HG03558 (cell line): Measurements from ENCODE around the gene CDH4.

Experiments used
- ATAC-seq: cut with Tn5 transposase; IDR thresholded peaks from one replicate; pipeline ENCODE4 v1.9.1; 2021; ENCODE audit warnings: moderate number of reproducible peaks; ENCODE audit not compliant: unreplicated experiment; ENCODE audit errors: extremely low read depth

Gene CDH4

DNA sequence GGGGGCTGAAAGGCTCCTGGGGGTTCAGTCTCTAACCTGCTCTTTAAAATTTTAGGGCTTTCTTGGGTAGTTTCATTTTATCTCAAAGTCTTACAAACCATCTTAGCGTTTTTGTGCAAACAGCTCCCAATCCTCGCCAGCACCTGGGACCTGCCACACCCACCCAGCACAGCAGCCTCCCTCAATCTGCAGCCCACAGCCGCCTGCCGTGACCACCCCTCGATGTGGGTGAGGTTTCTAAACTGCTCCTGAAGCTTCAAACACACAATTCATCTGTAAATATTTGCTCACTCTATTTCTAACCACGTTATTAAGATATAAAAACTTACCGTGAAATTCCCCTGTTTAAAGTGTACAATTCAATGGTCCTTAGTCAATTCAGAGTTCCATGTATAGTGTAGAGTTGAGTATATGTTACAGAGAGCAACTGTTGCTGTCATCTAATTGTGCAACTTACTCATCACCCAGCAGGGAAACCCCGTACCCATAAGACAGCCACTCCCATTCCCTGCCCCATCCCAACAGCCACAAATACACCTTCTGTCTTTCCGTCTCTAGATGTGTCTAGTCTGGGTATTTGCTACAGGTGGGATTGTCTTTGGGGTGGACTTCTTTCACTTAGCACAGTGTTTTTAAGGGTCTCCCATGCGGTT, 432.6 kb downstream of the CDH4 start:
- ATAC-seq: no peak

DNA sequence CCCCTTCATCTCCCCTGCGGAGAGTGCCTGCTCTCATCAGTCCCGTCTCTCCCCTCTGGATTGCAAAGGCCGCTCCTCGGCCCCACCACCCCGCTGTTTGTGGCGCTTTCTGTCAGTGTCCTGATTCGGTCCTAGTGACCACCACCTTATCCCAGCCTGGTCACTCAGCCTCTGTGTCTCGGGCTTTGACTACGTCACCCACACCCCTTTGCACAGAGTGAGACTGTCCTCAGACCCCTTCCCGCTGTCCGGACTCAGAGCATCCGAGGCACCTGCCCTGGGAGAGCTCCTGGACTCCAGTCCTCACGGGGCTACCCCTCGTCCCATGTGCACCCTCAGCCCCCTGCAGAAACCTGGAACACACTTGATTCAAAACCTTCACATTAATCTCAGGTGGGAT, 433.4 kb downstream of the CDH4 start:
- no peak for ATAC-seq

DNA sequence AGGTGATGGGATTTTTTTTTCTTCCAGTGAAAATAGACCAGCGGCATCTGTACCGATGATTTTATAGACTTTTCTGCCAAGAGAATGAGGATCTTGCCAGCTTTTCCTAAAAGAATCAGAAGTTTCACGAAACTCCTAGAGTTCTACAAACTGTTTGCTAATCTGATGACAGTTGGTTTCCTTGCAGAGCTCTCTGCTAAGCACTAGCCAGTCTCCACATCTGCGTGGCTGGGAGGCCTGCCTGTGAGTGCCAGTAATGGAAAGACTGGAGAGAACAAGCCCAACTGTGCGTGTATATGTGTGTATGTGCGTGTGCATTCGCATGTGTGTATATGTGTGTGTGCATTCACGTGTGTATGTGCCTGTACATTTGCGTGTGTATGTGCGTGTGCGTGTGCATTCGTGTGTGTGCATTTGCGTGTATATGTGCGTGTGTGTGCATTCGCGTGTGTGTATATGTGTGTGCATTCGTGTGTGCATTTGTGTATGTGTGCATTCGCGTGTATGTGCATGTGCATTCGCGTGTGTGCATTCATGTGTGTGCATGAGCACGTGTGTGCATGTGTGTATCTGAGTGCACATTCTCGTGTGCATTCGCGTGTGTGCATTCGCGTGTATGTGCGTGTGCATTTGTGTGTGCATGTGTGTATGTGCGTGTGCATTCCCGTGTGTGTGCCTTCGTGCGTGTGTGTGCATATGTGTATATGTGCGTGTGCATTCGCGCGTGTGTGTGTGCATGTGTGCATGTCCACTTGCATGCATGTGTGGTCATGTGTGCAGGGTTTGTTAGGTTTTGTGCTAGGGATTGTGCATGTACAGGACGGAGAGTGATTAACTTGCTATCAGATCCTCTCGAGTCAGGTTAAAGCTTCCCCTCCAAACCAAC, 434.2 kb downstream of the CDH4 start:
- no peak for ATAC-seq

DNA sequence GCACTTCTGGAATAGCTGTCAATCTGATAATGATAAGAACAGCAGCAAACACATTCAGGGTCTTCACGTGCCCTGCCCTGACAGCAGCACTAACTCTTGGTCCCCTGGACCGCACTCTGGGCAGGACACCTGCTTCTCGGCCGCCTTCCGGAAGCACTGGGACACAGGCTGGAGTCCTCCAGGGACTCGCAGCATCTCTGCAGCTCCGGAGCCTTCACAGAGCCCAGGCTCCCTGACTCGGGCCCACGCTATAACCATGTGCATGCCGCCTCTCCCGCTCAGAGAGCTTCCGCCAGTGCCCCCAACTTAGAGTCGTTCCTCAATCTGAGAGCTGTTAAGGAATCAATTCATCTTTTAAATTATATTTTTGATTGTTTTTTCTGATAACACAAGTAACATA, 436.4 kb downstream of the CDH4 start:
- ATAC-seq: no peak

DNA sequence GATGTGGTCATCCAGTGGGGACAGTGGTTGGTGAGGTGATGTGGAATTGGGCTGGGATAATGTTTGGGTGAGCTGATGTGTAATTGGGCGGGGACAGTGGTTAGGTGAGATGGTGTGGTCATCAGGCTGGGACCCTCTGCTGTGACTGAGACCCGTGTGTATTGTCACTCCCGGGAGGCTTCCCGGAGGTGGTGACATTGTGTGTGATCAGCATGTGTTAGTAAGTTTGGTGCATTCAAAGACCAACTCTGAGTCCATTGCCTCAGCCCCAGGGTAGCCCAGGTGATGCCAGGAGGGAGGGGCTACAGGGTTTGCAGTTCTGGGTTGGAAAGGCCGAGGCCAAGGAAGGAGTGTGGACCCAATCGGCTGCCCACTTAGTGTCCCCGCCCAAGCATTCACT, 438.1 kb downstream of the CDH4 start:
- no peak for ATAC-seq

DNA sequence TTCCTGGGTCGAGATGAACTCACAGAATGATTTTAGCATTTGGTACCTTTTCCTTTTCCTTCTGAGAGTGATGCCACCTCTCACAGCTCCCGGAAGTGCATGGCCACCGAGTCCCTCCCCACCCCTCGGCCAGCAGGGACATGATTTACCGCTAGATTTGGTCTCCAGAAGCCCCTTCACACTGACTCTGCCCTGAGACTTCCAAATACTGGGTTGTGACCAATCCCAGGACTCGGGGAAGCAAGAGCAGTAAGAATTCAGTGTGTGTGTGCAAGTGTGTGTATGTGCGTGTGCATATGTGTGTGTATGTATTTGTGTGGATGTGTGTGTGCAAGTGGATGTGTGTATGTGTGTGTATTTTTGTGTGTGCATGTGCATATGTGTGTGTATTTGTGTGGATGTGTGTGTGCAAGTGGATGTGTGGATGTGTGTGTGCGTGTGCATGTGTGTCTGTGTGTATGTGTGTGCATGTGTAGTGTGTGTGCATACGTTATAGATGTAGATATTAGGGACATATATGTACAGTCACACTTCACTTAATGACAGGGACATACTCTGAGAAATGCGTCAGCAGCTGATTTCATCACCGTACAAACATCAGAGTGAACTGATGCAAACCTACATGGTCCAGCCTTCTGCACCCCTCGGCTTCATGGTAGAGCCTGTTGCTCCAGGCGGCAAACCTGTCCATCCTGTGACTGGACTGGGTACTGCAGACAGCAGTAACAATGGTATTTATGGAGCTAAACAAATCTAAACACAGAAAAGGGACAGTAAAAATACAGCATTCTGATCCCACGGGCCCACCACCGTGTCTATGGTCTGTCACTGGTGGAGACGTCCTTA, 439.2 kb downstream of the CDH4 start:
- ATAC-seq: no peak

DNA sequence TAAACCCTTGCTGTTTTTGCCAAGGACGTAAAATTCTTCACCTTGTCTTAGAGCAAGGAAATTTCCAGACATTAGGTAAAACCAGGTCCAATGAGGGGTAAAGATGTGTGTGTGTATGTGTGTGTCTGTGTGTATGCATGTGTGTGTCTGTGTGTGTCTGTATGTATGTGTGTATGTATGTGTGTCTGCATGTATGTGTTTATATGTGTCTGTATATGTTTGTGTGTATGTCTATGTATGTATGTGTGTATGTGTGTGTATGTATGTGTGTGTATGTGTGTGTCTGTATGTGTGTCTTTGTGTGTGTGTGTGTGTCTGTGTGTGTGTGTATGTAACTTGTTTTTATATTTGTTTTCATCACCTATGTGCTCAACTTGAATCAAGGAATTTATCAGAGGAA, 439.9 kb downstream of the CDH4 start:
- no peak for ATAC-seq

DNA sequence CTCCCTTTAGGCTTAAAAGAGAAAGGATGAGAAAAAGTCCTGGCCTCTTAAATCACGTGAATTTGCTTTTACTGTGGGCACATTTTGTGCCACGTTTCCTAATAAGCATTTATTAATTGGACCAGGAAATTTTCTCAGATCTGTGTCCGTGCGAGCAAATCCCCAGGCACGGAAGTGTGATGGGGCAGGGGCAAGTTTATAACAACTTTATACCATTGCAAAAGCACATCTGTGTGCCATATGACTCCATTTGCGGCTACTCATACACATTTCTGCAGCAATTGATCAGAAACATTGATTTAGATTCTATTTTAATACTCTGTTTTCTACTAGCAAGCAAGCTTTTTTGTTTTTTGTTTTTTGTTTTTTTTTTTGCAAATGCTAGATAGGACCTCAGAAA, 440.4 kb downstream of the CDH4 start:
- no peak for ATAC-seq

DNA sequence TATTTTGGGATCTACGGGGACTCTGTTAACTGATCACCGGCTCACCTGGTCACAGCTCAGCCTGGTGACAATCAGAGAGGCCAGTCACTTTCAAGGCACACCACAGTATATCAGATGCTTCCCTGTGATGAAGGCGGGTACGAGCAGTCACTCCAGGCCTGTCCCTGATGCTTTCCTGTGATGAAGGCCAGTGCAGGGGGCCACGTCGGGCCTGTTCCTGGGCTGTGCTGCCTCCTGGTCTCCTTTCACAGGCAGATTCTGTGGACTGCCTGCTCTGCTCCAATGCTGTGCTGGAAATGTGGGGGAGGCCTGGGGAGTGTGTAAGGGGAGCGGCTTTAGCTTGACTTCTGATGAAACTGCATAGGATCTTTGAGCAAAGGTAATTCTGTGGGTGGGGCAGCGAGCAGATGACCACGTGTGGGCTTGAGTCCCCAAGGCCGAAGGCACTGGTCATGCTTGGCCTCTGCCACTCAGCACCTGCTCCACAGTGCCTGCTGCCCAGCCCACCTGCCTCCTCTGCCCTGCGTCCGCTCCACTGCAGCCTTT, 441.1 kb downstream of the CDH4 start:
- ATAC-seq: no peak

DNA sequence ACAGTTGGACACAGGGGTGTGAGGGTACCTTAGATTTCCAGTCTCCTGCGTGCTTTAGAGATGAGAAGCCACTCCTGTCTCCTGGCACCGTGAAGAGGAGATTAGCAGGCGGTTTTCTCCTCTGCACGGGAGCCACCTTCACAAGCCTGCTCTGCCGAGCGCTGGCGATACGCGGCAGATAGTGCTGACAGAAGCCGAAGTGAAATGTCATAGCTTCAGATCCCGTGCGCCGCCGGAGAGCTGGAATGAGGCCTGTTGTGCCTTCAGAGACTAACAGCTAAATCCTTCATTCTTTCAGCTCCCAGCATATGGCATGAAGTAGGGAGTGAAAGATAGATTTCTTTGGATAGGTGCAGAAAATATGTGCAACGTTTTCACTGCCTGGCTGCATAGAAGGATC, 442.6 kb downstream of the CDH4 start:
- no peak for ATAC-seq

DNA sequence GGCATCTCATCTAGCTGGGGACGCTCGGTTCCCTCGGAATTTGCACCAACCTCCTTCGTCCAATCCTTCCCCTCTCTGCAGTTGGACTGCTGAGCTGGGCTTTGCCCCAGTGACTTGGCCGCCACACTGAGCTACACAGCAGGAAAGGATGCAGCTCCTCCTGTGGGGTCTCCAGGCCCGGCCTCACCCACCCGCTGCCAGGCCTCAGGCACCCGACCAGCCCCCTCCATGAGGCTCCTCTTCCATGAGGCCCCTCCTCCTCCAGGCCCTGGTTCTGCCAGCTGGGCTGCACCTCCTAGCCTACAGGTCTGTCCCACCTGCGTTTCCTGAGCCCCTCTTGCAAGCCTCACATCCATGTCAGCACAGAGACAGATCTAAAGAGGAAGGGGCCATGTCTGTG, 443.7 kb downstream of the CDH4 start:
- ATAC-seq: no peak

DNA sequence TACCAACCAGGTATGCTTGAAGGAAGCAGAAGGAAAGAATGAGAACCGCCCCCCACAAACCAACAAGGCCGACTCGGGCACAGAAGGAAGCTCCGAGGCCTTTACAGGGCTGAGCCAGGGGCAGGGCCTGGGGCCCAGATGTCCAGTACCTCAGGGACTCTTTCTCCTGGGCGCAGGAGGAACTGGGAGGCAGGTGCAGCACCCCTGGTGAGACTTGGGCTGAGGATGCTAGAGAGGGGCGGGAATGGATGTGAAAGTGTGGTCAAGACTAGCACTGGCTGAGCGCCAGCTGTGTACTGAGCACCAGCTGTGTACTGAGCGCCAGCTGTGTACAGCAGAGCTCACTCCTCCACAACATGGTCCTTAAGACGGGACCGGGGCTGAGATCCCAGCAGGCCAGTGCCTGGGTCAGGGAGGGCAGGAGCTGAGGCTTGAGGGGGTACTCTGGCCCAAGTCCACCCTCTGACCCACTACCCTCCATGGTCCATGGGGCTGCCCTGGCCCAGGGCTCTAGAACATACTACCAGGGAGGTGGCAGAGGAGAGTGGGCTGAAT, 444.2 kb downstream of the CDH4 start:
- ATAC-seq: no peak

DNA sequence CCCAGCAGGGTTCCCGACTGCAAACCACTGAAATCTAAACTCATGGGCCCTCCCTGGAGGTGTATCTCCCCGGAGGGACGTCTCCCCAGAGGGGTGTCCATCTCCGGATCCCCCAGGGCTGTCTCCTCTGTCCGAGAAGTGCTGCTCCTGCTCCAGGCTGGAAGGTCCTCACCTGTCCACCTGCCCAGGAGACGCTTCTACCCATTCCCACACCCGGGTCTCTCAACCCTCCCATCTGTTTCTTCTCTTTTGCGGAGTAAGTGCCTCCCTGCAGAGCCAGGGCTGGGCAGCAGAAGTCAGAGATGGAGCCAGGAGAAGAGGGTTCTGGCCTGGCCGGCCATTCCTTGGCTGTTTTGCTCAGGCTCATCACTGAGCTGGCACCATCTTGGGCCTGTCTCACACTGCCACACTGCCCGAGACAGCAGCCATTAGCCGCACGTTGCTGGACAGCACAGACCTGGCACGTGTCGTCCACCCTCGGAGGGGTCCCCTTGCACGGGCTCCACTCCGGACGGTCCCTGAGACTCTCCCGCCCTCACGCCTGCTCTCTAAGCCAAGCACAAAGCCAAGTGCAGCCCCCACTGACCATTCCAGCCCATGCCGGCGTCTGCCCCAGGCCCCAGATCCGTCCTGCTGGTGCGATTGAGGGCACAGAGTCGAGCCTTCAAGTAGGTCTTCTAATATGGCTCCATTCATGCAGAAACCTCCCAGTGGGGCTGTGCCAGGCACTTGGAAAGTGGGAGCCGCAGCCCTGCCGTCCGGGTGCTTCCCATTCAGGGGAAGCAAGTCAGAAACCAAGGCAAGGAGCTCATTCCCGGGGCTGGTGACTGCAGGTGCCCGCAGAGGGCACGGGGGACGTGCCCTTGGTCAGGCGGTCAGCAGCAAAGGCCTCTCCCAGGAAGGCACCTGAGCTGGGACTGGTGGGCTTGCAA, 445.9 kb downstream of the CDH4 start:
- no peak for ATAC-seq

DNA sequence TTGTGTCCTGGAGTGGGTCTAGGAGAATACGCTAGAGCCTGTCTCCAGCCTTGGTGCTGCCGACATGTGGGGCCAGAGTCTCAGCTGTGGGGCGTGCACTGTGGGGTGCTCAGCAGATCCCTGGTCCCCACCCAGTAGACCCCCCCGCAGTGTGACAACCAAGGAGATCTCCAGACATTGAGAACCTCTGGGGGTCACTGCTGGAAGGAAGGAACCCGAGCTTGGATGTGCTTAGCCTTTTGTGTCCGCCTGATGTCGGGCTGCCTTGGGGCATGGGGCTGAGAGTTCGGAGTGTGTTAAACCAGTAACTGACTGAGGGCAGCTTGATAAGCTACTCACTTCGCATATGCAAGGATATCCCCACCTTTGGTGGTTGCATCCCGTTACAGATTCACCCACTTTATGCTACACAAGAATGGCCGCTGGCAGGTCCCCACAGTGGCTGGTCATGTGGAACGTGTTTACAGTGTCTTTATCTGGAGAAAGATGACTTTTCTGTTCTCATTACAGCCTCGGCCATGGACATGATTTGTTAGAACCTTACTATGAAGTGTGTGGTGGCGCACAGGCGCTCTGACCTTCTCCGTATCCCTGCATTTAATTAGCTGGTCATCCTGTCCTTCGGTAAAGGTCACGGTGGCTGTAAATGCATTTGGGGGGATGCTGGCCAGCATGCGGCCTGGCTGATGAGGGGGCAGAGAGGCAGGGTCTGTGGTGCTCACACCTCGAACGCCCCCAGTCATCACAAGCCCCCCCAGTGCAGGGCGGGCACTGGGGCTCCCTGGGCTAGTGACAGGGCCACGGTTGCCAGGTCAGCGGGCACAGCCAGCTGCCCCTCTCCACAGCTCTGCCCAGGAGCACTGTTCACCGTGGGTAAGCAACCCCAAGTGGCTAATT, 446.8 kb downstream of the CDH4 start:
- no peak for ATAC-seq

DNA sequence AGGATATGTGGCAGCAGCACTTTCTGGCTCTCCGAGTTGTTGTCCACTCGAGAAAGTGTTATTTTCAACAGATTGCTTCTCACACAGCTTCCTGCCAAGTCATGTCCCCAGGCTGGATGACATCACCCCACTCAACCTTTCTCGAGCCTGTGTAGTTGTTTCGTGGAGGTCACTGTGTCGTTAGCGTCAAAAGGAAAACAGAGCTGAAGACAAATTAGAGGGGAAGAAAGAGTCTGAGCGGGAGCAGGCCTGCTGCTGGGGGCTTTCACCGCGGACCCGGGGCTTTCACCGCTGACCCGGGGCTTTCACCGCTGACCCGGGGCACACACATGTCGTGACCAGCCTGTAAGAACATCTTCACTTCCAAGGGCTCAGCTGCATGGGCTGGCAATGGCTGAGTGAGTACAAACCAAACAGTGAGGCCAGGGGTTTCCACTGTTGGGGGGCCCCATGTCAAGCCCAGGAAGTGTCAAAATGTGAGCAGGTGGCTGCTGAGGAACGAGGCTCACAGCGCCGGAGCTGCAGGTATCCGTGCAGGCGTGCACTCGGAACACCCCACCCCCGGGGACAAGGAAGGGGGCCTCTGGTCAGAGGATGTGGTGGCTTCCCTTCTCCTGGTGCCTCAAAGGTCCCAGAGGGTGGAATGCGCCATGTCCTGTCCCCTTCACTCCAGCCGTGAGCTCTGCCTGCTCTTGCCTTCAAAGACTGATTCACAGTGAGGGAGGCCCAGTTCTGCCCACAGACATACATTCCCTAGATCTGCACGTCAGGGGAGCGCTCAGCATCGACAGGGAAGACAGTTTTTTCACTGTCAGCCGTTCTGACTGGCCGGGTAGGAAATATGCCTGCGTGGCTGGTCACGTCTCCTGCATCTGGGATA, 447.7 kb downstream of the CDH4 start:
- ATAC-seq: no peak

DNA sequence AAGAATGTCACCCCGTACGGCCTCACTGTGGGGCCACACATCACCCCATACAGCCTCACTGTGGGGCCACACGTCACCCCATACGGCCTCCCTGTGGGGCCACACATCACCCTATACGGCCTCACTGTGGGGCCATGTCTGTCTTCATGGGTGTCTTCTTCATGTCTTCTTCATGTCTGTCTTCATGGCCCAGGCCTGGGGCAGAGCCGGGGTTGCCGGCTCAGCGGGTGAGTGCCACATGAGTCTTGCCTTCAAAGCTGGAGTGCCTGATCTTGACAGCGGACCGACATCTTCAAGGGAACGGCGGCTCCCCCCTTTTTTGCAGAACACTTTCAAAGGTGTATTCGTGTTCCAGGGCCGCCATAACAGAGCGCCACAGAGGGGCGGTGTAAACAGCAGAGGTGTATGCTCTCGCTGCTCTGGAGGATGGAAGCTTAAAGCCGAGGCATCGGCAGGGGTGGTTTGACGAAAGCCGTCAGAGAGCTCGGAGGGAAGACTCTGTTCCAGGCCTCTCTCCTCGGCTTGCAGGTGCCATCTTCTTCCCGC, 448.6 kb downstream of the CDH4 start:
- no peak for ATAC-seq

DNA sequence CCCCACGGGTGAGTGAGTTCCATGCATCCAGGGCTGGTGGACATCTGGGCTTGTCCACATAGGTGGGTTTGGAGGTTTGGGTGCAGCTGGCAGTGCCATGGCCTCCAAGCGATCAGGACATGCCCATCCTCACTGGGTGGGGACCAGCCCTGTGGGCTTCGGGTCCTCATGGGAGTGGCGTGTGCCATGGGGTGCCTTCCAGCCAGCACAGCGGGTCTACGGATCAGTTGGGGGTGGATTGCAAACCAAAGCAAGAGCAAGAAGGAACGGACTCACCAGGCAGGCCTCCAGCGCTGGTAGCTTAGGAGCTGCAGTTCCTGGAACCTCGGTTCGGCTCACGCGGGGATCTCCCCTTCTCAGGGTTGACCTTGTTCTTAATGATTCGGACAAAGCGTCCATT, 449.3 kb downstream of the CDH4 start:
- ATAC-seq: no peak
